ENCODE data around the gene ABLIM2. TPM values are rescaled to one million over a fixed set of nuclear protein-coding genes. Genes with fewer than 3 reads are reported as not detected.

Gene ABLIM2
- total RNA-seq, 6 experiments from 2014 or later: 0.14 TPM; not detected in 5

- H3K27me3 Mint-ChIP-seq (ENCODE audit: insufficient read depth): peaks cover 43% of the 10 kb centered on the region
- 0 out of 2 replicates have a peak, but pooled peaks cover 4% of the 10 kb centered on the region for H3K36me3 Mint-ChIP-seq (ENCODE audit: low read depth)
- no peak for TF ChIP-seq CTCF (IDR thresholded peaks at IDR 0.05)
- H3K27ac Mint-ChIP-seq: no peak overlapping the region
- H3K4me3 Mint-ChIP-seq: no peak overlapping the region
- peaks cover 6% of the 10 kb centered on the region; the same call in 1 of the 2 replicates for H3K4me1 Mint-ChIP-seq (ENCODE audit: low read depth)
- DNase-seq: no peak
- H3K9me3 Mint-ChIP-seq: no peaks in the 10 kb centered on the region
These were observed 37.2 kb downstream of the ABLIM2 start for GRCh38 chr4:8121292-8122015.

DNA sequence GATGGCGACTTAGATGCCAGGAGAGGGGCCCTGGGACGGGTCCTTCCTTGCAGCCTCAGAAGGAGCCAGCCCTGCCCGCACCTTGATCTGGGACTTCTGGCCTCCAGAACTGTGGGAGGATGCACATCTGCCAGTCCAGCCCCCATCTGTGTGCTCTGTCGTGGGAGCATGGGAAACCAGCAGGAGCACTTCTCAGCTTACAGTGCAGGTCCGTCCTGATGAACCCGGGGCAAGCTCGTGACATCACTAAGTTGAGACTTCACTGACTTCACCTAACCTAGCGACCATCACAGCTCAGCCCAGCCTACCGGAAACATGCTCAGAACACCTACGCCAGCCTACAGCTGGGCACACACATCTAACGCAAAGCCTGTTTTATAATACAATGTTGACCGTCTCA lies 38.1 kb downstream of the ABLIM2 start:
- peaks cover 6% of the 10 kb centered on the region; the same call in 1 of the 2 replicates for H3K4me1 Mint-ChIP-seq (ENCODE audit: low read depth)
- TF ChIP-seq CTCF (IDR thresholded peaks at IDR 0.05): no peak
- H3K36me3 Mint-ChIP-seq (ENCODE audit: low read depth): 0 out of 2 replicates have a peak, but pooled peaks cover 4% of the 10 kb centered on the region
- peaks cover 43% of the 10 kb centered on the region for H3K27me3 Mint-ChIP-seq (ENCODE audit: insufficient read depth)
- DNase-seq: no peak
- H3K9me3 Mint-ChIP-seq: no peaks in the 10 kb centered on the region
- H3K27ac Mint-ChIP-seq: no peak overlapping the region
- no peak overlapping the region for H3K4me3 Mint-ChIP-seq

- H3K36me3 Mint-ChIP-seq (ENCODE audit: low read depth): 0 out of 2 replicates have a peak, but pooled peaks cover 4% of the 10 kb centered on the region
- DNase-seq: no peak
- H3K4me1 Mint-ChIP-seq (ENCODE audit: low read depth): peaks cover 6% of the 10 kb centered on the region; the same call in 1 of the 2 replicates
- H3K27me3 Mint-ChIP-seq (ENCODE audit: insufficient read depth): peaks cover 46% of the 10 kb centered on the region
- H3K9me3 Mint-ChIP-seq: no peaks in the 10 kb centered on the region
- TF ChIP-seq CTCF (IDR thresholded peaks at IDR 0.05): no peak
- H3K4me3 Mint-ChIP-seq: no peak overlapping the region
- no peak overlapping the region for H3K27ac Mint-ChIP-seq
These were observed 38.7 kb downstream of the ABLIM2 start for GRCh38 chr4:8119877-8120276.

GRCh38 chr4:8118531-8118930 lies 40.1 kb downstream of the ABLIM2 start:
- no peak for DNase-seq
- 0 out of 2 replicates have a peak, but pooled peaks cover 4% of the 10 kb centered on the region for H3K36me3 Mint-ChIP-seq (ENCODE audit: low read depth)
- no peaks in the 10 kb centered on the region for H3K9me3 Mint-ChIP-seq
- H3K27ac Mint-ChIP-seq: no peak overlapping the region
- H3K4me1 Mint-ChIP-seq (ENCODE audit: low read depth): peaks cover 5% of the 10 kb centered on the region; the same call in 1 of the 2 replicates
- peaks cover 48% of the 10 kb centered on the region for H3K27me3 Mint-ChIP-seq (ENCODE audit: insufficient read depth)
- H3K4me3 Mint-ChIP-seq: no peak overlapping the region
- TF ChIP-seq CTCF (IDR thresholded peaks at IDR 0.05): no peak

DNA sequence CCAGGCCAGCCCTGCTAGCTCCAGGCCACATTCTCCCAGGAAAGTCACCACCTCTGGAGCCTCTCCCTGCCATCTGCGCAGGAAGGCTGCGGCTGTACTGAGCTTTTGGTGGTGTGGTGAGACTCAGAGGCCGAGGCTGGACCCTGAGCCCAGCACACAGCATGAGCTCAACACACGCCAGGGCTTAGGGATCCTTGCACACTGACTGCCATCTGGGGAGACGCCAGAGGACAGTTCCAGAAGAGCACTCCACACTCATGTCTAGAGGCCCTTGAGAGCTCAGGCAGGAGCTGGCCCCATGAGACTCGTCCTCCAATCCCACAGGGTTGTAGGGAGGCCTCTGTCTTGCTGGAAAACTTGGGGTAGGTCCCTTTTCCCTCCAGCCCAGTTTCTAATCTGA lies 40.6 kb downstream of the ABLIM2 start:
- Mint-ChIP-seq H3K4me3 (no peak overlapping the region), H3K27me3 (ENCODE audit: insufficient read depth) (peaks cover 52% of the 10 kb centered on the region), H3K9me3 (no peaks in the 10 kb centered on the region), H3K4me1 (ENCODE audit: low read depth) (no peaks in the 10 kb centered on the region; the same call in 1 of the 2 replicates), H3K36me3 (ENCODE audit: low read depth) (0 out of 2 replicates have a peak, but pooled peaks cover 4% of the 10 kb centered on the region), H3K27ac (no peak overlapping the region)
- no peak for DNase-seq
- TF ChIP-seq CTCF (IDR thresholded peaks at IDR 0.05): no peak
